ENCODE measurements around the gene FMNL2.

The FMNL2 gene

GRCh38 chr2:152568531-152568930 lies 233.6 kb downstream of the FMNL2 start (continued):
- TF ChIP-seq, protein P1, sequence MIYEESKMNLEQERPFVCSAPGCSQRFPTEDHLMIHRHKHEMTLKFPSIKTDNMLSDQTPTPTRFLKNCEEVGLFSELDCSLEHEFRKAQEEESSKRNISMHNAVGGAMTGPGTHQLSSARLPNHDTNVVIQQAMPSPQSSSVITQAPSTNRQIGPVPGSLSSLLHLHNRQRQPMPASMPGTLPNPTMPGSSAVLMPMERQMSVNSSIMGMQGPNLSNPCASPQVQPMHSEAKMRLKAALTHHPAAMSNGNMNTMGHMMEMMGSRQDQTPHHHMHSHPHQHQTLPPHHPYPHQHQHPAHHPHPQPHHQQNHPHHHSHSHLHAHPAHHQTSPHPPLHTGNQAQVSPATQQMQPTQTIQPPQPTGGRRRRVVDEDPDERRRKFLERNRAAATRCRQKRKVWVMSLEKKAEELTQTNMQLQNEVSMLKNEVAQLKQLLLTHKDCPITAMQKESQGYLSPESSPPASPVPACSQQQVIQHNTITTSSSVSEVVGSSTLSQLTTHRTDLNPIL (CRISPR knock-in tag; IDR thresholded peaks at IDR 0.05; ENCODE audit: low read depth): no peak
- no peak for TF ChIP-seq TOX (CRISPR knock-in tag; IDR thresholded peaks at IDR 0.05; ENCODE audit: borderline replicate concordance)

DNA sequence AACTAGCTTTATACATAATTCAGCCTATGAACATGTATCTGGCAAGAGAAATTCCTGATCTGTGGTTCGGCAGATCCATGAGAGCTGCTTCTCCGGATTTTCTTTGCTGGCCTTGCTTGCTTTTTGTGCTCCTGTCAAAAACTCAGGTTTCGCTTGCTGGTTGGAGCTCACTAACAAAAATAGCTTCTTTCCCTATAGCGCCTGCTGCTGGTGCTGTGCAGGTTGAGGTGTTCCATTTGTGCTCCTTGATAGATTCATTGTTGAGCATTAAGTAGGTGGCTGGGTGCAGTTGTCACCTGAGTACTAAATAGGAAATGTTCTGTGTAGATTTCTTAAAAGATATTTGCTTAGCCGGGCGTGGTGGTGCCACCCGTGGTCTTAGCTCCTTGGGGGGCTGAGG lies 234.2 kb downstream of the FMNL2 start:
- no peak for ATAC-seq
- TF ChIP-seq ZNF8 (CRISPR knock-in tag; IDR thresholded peaks at IDR 0.05): no peak
- no peak for TF ChIP-seq CSRNP3 (CRISPR knock-in tag; IDR thresholded peaks at IDR 0.05)
- TF ChIP-seq PATZ1 (CRISPR knock-in tag; IDR thresholded peaks at IDR 0.05; ENCODE audit: borderline replicate concordance): no peak
- no peak for TF ChIP-seq ZFP30 (CRISPR knock-in tag; IDR thresholded peaks at IDR 0.05)
- no peak for TF ChIP-seq ZNF565 (CRISPR knock-in tag; conservative IDR thresholded peaks at IDR 0.05; ENCODE audit: low read depth)
- no peak for TF ChIP-seq CSDC2 (CRISPR knock-in tag; IDR thresholded peaks at IDR 0.05)
- TF ChIP-seq ZNF70 (CRISPR knock-in tag; IDR thresholded peaks at IDR 0.05): no peak
- TF ChIP-seq ESRRG (CRISPR knock-in tag; IDR thresholded peaks at IDR 0.05): no peak

- peak; percentile 42 for ATAC-seq
- TF ChIP-seq CSRNP3 (CRISPR knock-in tag; IDR thresholded peaks at IDR 0.05): no peak
- TF ChIP-seq ZNF70 (CRISPR knock-in tag; IDR thresholded peaks at IDR 0.05): no peak
- no peak for TF ChIP-seq ZNF565 (CRISPR knock-in tag; conservative IDR thresholded peaks at IDR 0.05; ENCODE audit: low read depth)
- no peak for TF ChIP-seq ZFP30 (CRISPR knock-in tag; IDR thresholded peaks at IDR 0.05)
- TF ChIP-seq PATZ1 (CRISPR knock-in tag; IDR thresholded peaks at IDR 0.05; ENCODE audit: borderline replicate concordance): no peak
- no peak for TF ChIP-seq ARNTL (CRISPR knock-in tag; IDR thresholded peaks at IDR 0.05; ENCODE audit: borderline replicate concordance, low read depth)
- TF ChIP-seq, protein P2, sequence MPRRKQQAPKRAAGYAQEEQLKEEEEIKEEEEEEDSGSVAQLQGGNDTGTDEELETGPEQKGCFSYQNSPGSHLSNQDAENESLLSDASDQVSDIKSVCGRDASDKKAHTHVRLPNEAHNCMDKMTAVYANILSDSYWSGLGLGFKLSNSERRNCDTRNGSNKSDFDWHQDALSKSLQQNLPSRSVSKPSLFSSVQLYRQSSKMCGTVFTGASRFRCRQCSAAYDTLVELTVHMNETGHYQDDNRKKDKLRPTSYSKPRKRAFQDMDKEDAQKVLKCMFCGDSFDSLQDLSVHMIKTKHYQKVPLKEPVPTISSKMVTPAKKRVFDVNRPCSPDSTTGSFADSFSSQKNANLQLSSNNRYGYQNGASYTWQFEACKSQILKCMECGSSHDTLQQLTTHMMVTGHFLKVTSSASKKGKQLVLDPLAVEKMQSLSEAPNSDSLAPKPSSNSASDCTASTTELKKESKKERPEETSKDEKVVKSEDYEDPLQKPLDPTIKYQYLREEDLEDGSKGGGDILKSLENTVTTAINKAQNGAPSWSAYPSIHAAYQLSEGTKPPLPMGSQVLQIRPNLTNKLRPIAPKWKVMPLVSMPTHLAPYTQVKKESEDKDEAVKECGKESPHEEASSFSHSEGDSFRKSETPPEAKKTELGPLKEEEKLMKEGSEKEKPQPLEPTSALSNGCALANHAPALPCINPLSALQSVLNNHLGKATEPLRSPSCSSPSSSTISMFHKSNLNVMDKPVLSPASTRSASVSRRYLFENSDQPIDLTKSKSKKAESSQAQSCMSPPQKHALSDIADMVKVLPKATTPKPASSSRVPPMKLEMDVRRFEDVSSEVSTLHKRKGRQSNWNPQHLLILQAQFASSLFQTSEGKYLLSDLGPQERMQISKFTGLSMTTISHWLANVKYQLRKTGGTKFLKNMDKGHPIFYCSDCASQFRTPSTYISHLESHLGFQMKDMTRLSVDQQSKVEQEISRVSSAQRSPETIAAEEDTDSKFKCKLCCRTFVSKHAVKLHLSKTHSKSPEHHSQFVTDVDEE (CRISPR knock-in tag; IDR thresholded peaks at IDR 0.05): no peak
- TF ChIP-seq CSDC2 (CRISPR knock-in tag; IDR thresholded peaks at IDR 0.05): no peak
- no peak for TF ChIP-seq SNAI2 (CRISPR knock-in tag; IDR thresholded peaks at IDR 0.05)
- TF ChIP-seq ZNF8 (CRISPR knock-in tag; IDR thresholded peaks at IDR 0.05): no peak
Observed at GRCh38 chr2:152571048-152571766, 236.2 kb downstream of the FMNL2 start.

GRCh38 chr2:152572031-152572430 lies 237.1 kb downstream of the FMNL2 start:
- no peak for ATAC-seq
- TF ChIP-seq, protein P2 (CRISPR knock-in tag; IDR thresholded peaks at IDR 0.05): no peak
- TF ChIP-seq SNAI2 (CRISPR knock-in tag; IDR thresholded peaks at IDR 0.05): no peak
- TF ChIP-seq PATZ1 (CRISPR knock-in tag; IDR thresholded peaks at IDR 0.05; ENCODE audit: borderline replicate concordance): no peak
- TF ChIP-seq BACH2 (CRISPR knock-in tag; IDR thresholded peaks at IDR 0.05; ENCODE audit: borderline replicate concordance): no peak
- TF ChIP-seq RARB (CRISPR knock-in tag; IDR thresholded peaks at IDR 0.05): no peak
- TF ChIP-seq ZFP30 (CRISPR knock-in tag; IDR thresholded peaks at IDR 0.05): no peak
- TF ChIP-seq ARNTL (CRISPR knock-in tag; IDR thresholded peaks at IDR 0.05; ENCODE audit: borderline replicate concordance, low read depth): no peak
- TF ChIP-seq, protein P1 (CRISPR knock-in tag; IDR thresholded peaks at IDR 0.05; ENCODE audit: low read depth): no peak
